Kidney tubule cell (primary cell): ENCODE data around the gene CGB7.
A peak's percentile ranks its signal among the peaks of the same experiment; 100 is the strongest.

Source experiments
- DNase-seq: peaks from one replicate; pipeline ENCODE4 v3.0.0-alpha.2; 2018; ENCODE audit warnings: low spot score

The CGB7 gene

GRCh38 chr19:49057636-49058234 lies at the start of gene CGB7:
CGB7 (minus strand) TSS chr19:49057749; CDS start chr19:49055375, 2,374 bp downstream.
- DNase-seq = peak; percentile 64

GRCh38 chr19:49106648-49107135 lies 49.1 kb upstream of the CGB7 start:
- DNase-seq = peak; percentile 64

- DNase-seq = no peak
These were observed 46.8 kb upstream of the CGB7 start for GRCh38 chr19:49104229-49104864.

GRCh38 chr19:49103331-49104085 lies 46.0 kb upstream of the CGB7 start:
- no peak for DNase-seq

- DNase-seq = no peak
These were observed 44.8 kb upstream of the CGB7 start for GRCh38 chr19:49102303-49102702.

- no peak for DNase-seq
These were observed 43.6 kb upstream of the CGB7 start for GRCh38 chr19:49101160-49101559.

GRCh38 chr19:49098795-49099194 lies 41.2 kb upstream of the CGB7 start:
- DNase-seq = no peak

- DNase-seq = peak; percentile 76
These were observed 40.1 kb upstream of the CGB7 start for GRCh38 chr19:49097453-49098288.

- DNase-seq = no peak
These were observed 37.2 kb upstream of the CGB7 start for GRCh38 chr19:49094505-49095482.

- no peak for DNase-seq
These were observed 35.1 kb upstream of the CGB7 start for GRCh38 chr19:49092686-49093085.

GRCh38 chr19:49091391-49092038 lies 34.0 kb upstream of the CGB7 start:
- DNase-seq = no peak

- no peak for DNase-seq
These were observed 28.7 kb upstream of the CGB7 start for GRCh38 chr19:49086296-49086695.

- DNase-seq = no peak
These were observed 28.3 kb upstream of the CGB7 start for GRCh38 chr19:49085868-49086232.

GRCh38 chr19:49085020-49085867 lies 27.7 kb upstream of the CGB7 start, which contains the start of gene SNRNP70:
SNRNP70 (plus strand) TSS chr19:49085451; CDS start chr19:49086415, 964 bp downstream.
- DNase-seq = peak; percentile 100

- no peak for DNase-seq
These were observed 26.9 kb upstream of the CGB7 start for GRCh38 chr19:49084206-49085019.

- DNase-seq = no peak
These were observed 23.7 kb upstream of the CGB7 start for GRCh38 chr19:49081273-49081672.

- DNase-seq = no peak
These were observed 22.8 kb upstream of the CGB7 start for GRCh38 chr19:49080392-49080791.

- peak; percentile 65 for DNase-seq
These were observed 17.3 kb upstream of the CGB7 start for GRCh38 chr19:49074869-49075268.
